ENCODE results near the gene TBCCD1.
"Not testable (repeated sequence)": the region's sequence is repeated elsewhere in the genome, so short reads cannot be mapped to it uniquely, and the experiment has no call there.

TBCCD1 gene

DNA sequence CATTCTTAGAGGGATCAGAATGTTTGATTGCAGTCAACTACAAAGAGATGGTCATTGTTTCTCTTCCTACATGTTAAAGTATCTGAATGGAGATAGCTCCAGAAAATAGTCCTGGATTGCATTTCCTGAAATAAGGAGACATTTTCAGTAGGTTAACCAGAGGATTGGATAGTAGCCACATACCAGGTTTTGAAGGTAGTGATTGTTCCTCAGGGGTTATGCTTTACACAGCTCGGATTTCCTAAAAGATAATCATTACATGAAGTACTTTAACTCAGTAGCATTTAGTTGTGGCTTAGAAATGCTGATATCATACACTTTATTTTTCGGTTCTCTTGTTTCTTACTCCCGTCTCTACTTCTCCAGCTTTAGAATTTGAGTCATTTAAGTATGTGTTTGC lies 13.6 kb upstream of the TBCCD1 start:
- TF ChIP-seq, protein P1, sequence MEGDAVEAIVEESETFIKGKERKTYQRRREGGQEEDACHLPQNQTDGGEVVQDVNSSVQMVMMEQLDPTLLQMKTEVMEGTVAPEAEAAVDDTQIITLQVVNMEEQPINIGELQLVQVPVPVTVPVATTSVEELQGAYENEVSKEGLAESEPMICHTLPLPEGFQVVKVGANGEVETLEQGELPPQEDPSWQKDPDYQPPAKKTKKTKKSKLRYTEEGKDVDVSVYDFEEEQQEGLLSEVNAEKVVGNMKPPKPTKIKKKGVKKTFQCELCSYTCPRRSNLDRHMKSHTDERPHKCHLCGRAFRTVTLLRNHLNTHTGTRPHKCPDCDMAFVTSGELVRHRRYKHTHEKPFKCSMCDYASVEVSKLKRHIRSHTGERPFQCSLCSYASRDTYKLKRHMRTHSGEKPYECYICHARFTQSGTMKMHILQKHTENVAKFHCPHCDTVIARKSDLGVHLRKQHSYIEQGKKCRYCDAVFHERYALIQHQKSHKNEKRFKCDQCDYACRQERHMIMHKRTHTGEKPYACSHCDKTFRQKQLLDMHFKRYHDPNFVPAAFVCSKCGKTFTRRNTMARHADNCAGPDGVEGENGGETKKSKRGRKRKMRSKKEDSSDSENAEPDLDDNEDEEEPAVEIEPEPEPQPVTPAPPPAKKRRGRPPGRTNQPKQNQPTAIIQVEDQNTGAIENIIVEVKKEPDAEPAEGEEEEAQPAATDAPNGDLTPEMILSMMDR (IDR thresholded peaks at IDR 0.05; ENCODE audit: extremely low read depth, insufficient read depth, missing control alignments), result no peak
- in situ Hi-C loops (cut with MboI; ENCODE audit: low pct_unique_long_range_greater_than_20kb, low sequenced_read_pairs, unreplicated experiment), result no loop called here
- DNase-seq (ENCODE audit: low spot score), result no peak

DNA sequence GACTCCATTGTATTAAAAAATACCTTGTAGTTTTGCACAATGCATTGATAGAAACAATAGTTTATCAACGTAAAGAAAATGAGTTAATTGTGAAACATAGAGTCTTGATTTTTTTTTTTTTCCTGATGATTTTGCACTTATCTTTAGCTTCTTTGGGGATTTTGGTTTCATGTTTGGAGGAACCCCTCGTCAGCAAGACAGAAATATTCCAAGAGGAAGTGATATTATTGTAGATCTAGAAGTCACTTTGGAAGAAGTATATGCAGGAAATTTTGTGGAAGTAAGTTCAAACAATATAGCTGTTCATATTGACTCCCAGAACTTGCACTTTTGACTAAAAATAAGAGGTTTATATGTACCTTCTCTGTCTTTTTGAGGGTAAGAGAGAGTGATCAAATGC lies 10.4 kb upstream of the TBCCD1 start:
- TF ChIP-seq, protein P1 (IDR thresholded peaks at IDR 0.05; ENCODE audit: extremely low read depth, insufficient read depth, missing control alignments), result no peak
- DNase-seq (ENCODE audit: low spot score), result no peak
- in situ Hi-C loops (cut with MboI; ENCODE audit: low pct_unique_long_range_greater_than_20kb, low sequenced_read_pairs, unreplicated experiment), result no loop called here

DNA sequence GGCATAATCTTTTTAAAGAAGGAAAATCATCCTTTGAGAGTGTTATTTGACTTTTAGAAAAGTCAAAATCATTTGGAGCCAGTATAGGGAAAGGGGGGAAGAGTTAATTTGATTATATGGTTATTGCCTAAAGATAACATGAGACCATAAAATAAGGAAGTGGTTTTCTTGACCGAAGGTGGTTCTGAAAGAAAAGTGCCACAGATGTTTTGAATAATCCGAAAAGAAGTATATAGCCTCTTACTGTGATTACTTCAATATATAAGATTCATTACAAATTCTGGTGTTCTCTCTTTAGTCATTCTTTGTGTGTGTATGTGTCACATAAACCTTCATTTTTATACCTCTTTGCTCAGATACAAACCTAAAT lies 4.5 kb upstream of the TBCCD1 start:
- DNase-seq (ENCODE audit: low spot score), result no peak
- in situ Hi-C loops (cut with MboI; ENCODE audit: low pct_unique_long_range_greater_than_20kb, low sequenced_read_pairs, unreplicated experiment), result no loop called here
- TF ChIP-seq, protein P1 (IDR thresholded peaks at IDR 0.05; ENCODE audit: extremely low read depth, insufficient read depth, missing control alignments), result no peak

DNA sequence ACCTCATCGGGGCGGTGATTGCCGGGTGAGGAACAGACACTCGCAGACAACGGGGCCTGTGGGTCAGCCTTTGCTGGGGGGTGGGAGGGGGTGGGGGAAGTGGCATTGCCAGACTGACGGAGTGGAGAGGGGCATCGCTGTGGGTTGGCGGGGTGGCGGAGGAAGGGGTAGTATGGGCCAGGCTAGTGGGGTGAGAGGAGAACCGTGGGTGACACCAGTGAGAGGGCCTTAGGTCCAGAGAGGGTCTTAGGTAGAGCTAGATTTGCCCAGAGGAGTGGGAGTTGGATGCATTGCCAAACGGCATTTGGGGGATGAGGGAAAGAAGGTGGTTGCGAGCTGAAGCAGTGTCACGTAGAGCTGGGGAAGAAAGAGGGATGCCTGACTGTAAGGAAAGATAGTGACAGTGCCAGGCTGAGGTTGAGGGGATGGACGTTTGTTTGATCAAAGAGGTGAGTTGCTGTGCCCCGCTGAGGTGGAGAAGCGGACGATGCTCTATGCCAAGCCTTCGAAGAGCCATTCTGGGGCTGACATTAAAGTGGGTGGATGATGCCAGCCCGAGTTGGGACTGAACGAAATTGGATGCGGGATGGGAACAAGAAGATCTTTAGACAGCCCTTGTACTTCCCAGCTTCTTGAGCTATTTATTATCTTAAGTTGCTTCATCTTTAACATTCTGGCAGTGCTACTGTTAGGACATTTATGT lies 4.0 kb upstream of the TBCCD1 start:
- DNase-seq (ENCODE audit: low spot score), result no peak
- TF ChIP-seq, protein P1 (IDR thresholded peaks at IDR 0.05; ENCODE audit: extremely low read depth, insufficient read depth, missing control alignments), result no peak
- in situ Hi-C loops (cut with MboI; ENCODE audit: low pct_unique_long_range_greater_than_20kb, low sequenced_read_pairs, unreplicated experiment), result no loop called here

DNA sequence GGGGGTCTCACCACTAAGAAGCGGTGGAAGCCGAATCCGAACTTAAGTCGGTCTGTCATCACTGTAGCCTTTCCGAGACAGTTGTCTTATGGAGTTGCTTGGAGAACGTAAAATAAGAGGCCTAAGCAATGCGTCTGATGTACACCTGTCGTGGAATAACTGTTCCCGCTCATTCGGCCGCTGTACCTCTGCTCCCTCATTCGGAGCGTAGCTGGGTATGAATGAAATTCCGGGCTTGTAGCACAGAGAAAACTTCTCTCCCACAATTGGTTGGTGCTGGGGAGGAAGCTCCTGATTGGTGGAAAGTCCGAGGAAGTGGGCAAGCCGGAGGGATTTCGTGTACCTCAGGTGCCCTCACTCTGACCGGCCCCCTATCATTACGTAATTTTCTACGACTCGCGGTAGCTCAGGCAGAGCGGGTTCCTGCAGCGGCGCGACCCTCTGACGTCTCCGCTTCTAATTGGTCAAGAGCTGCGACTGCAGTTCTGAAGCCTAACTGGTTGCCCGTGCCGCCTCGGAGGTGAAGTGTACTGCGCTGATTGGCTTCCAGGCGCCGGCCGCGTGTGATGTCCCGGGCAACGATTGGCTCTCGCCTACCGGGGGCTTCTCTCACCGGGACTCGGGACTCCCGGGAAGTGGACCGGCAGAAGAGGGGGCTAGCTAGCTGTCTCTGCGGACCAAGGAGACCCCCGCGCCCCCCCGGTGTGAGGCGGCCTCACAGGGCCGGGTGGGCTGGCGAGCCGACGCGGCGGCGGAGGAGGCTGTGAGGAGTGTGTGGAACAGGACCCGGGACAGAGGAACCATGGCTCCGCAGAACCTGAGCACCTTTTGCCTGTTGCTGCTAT lies 3.2 kb upstream of the TBCCD1 start, which contains the start of gene DNAJB11:
TSS of gene DNAJB11 (plus strand) at position 625 of the 845 bp plus-strand sequence. CDS start at position 803, 178 bp downstream.
- in situ Hi-C loops (cut with MboI; ENCODE audit: low pct_unique_long_range_greater_than_20kb, low sequenced_read_pairs, unreplicated experiment), result no loop called here
- TF ChIP-seq, protein P1 (IDR thresholded peaks at IDR 0.05; ENCODE audit: extremely low read depth, insufficient read depth, missing control alignments), result no peak
- peak; percentile 97 for DNase-seq (ENCODE audit: low spot score)

DNA sequence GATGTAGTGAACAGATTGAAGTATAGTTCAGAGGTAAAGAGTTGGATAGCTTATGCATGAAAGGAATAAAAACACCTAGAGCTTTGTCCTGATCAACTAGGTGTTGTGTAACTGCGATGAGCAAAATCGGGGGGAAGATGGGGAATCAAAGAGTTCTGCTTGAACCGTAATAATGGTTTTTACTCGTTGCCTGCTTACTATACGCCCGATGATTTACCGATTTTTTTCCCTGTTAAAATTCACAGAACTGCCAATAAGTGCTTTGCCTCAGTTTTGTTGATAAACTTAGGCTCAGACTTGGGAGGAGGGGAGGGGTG lies 2.6 kb upstream of the TBCCD1 start:
- no peak for DNase-seq (ENCODE audit: low spot score)
- in situ Hi-C loops (cut with MboI; ENCODE audit: low pct_unique_long_range_greater_than_20kb, low sequenced_read_pairs, unreplicated experiment), result no loop called here
- TF ChIP-seq, protein P1 (IDR thresholded peaks at IDR 0.05; ENCODE audit: extremely low read depth, insufficient read depth, missing control alignments), result no peak

DNA sequence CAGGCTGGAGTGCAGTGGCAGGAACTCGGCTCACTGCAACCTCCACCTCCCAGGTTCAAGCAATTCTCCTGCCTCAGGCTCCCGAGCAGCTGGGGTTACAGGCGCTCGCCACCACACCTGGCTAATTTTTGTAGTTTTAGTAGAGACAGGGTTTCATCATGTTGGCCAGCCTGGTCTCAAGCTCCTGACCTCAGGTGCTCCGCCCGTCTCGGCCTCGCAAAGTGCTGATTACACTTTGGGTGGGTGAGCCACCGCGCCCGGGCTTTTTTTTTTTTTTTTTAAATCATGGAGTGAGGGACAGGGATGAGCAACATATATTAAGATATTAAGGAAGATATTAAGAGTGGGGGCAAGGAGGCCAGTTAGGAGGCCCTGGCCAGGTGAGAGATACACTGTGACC lies 2.2 kb upstream of the TBCCD1 start:
- in situ Hi-C loops (cut with MboI; ENCODE audit: low pct_unique_long_range_greater_than_20kb, low sequenced_read_pairs, unreplicated experiment); DNase-seq (ENCODE audit: low spot score): not testable (repeated sequence)
